CD4-positive, alpha-beta T cell treated with Interleukin-21 for 1 hour (primary cell): ENCODE results near the gene NDUFV3.
"Not testable (repeated sequence)": the region's sequence is repeated elsewhere in the genome, so short reads cannot be mapped to it uniquely, and the experiment has no call there.

Experiments
- DNase-seq: peaks from one replicate; pipeline ENCODE4 v3.0.0-alpha.2; 2020

Gene NDUFV3

GRCh38 chr21:42937034-42937940 lies 44.2 kb downstream of the NDUFV3 start:
- not testable (repeated sequence) for DNase-seq

GRCh38 chr21:42937960-42938605 lies 45.0 kb downstream of the NDUFV3 start:
- no peak for DNase-seq

DNA sequence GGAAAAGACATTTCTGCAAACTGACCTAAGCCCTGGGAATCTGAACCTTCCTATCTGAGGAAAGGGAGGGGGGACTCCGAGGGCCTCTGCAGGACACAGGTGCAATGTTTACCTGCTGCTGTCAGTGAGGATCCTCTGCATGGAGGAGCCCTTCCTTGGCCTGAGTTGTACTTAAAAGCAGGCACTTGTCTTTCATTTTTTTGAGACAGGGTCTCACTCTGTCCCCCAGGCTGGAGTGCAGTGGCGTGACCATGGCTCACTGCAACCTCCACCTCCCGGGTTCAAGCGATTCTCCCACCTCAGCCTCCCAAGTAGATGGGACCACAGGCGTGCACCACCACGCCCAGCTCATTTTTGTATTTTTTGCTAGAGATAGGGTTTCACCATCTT lies 45.5 kb downstream of the NDUFV3 start:
- not testable (repeated sequence) for DNase-seq

GRCh38 chr21:42939582-42940413 lies 46.7 kb downstream of the NDUFV3 start:
- no peak for DNase-seq

GRCh38 chr21:42941696-42942085 lies 48.6 kb downstream of the NDUFV3 start:
- no peak for DNase-seq

DNA sequence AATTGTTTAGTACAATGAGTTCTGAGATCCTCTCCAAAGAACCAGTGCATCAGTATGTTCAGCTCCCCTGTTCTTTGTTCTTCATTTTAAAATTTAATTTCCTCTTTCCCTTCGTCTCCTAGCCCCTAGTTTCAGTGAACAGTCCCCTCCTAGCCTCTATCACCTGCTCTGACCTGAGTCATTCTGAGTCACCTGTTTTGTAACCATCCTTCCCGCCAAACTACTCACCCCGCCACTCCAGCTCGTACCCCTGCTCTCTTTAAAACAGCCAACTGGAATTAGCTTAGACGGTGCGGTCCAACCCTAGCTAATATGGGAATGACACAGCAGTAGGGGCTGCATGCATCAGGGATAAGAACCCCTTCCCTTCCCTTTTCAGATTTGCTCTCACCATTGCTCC lies 49.1 kb downstream of the NDUFV3 start:
- no peak for DNase-seq

- peak; percentile 22 for DNase-seq
Measured at GRCh38 chr21:42949094-42949755, 56.1 kb downstream of the NDUFV3 start.

DNA sequence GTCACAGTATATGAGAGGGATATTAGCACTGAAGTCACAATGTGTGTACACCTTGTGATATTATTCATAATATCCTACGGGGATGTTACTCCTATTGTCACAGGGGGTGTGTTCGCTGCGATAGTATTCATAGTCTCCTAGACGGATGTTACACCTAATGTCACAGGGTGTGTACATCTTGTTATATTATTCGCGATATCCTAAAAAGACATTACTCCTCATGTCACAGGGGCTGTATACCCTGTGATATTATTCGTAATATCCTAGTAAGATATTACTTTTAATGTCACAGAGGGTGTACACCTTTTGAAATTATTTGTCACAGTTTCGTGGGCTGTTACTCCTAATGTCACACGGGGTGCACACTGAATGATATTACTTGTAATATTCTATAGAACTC lies 58.1 kb downstream of the NDUFV3 start:
- DNase-seq, result not testable (repeated sequence)

DNA sequence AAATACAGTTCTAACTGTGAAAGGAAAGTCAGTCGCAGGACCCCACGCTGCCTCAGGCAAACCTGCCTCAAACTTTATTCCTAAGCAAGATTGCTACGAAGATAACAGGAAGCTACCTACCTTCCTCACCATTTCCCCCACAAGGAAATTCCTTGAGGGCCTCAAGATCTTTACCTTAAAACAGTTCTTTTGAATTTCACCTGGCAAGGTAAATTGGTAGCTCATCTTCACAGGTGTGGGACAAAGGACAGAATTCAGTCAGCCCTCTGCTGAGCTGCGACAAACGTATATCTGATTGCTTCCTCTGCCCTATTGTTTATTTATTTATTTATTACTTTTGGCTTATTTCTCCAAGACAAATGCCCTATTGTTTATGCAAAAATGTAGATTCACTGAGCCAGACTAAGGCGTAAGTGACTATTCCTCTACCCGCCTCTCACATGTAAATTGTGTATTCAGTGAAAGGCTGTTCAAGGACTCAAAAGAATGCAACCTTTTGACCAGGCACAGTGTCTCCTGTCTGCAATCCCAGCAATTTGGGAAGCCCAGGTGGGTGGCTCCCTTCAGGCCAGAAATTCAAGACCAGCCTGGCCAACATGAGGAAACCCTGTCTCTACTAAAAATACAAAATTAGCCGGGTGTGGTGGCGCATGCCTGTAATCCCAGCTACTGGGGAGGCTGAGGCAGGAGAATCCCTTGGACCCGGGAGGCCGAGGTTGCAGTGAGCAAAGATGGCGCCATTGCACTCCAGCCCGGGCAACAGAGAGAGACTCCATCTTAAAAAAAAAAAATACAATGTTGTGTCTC lies 63.9 kb downstream of the NDUFV3 start:
- DNase-seq, result no peak

DNA sequence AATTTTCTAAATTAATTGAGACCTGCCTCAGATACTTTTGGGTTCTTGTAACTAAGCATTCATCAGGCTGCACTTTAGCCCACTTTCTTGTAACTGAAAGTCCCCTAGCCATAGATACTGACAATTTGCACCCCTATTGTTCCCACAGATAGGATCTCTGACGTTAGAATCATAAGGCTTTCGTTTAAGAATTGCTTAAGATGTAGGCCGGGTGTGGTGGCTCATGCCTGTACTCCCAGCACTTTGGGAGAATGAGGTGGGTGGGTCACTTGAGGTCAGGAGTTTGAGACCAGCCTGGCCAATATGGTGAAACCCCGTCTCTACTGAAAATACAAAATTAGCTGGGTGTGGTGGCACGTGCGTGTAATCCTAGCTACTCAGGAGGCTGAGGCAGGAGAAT lies 65.0 kb downstream of the NDUFV3 start:
- not testable (repeated sequence) for DNase-seq

- no peak for DNase-seq
Measured at GRCh38 chr21:42959728-42960127, 66.6 kb downstream of the NDUFV3 start.

DNA sequence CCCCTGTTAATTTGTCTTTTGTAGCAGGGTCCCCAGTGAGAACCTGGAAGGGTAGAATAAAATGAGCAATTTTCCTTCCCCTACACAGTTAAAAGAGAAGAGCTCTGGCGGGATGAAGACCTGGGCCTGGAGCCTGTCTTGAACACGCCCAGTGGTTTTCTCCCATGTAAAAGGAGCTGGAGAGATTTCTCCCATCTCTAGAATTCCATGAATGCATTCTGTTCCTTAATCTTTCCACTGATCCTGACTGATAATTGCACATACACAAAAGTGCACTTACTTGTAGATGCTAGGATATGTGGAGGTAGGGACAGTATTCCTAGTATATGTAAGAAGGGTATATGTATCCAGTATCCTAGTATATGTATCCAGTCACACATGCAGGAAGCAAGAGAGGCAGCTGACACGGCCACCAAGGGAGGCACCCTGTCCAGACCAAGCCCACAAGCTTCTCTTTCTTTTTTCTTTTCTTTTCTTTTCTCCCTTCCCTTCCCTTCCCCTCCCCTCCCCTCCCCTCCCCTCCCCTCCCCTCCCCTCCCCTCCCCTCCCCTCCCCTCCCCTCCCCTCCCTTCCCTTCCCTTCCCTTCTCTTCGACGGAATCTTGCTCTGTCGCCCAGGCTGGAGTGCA lies 69.4 kb downstream of the NDUFV3 start:
- DNase-seq, result no peak
